Sigmoid colon (tissue), 3 donors: ENCODE data around the gene RASGRF2.

Experiments
- POLR2A ChIP-seq, 2 donors: fragments of 450-650 bp; IDR thresholded peaks; one replicate each; pipeline ENCODE4 v1.6.1; 2016; ENCODE audit warnings: antibody characterized with exemption in 2 of 2, mild to moderate bottlenecking in 2 of 2, moderate library complexity in 2 of 2
- TF ChIP-seq, protein P1 (sequence below), 4 experiments: fragments of 450-650 bp in 3 of 4; fragments of 200-600 bp in 1 of 4; IDR thresholded peaks; one replicate each; pipeline ENCODE4 v1.5.1; 2016 to 2019; ENCODE audit warnings: antibody characterized with exemption in 4 of 4, mild to moderate bottlenecking in 3 of 4, moderate library complexity in 2 of 4

DNA sequence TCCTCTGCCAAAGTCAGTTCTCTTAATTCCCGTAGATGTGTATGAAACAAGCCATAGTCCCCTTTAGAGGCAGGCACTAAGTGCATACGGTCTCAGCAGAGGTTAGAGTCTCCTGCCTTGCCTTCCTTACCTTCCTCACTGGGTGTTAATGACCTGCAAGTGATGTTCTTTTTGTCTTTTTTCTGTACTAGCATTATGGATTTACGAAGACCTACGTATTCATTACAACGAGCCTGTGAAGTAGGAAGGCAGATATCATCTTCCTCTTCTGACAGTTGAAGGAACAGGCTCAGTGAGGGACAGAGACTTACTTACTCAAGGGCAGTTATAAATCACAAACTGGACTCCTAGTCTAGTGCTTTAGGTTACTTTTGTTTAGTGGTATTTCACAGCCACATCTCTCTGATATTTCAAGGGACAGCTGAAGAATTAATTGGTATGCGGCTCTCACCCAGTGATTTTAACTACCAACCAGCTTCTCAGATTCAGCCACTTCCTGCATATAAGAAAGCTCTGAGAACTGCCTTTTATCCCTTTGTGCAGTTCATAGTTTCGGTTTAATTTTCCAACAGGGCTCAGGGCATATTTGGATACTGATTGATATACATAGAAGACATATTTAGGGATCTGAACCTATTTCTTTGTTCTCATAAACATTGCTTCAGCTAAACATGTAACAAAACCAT lies 187.9 kb downstream of the RASGRF2 start:
- TF ChIP-seq, protein P1, sequence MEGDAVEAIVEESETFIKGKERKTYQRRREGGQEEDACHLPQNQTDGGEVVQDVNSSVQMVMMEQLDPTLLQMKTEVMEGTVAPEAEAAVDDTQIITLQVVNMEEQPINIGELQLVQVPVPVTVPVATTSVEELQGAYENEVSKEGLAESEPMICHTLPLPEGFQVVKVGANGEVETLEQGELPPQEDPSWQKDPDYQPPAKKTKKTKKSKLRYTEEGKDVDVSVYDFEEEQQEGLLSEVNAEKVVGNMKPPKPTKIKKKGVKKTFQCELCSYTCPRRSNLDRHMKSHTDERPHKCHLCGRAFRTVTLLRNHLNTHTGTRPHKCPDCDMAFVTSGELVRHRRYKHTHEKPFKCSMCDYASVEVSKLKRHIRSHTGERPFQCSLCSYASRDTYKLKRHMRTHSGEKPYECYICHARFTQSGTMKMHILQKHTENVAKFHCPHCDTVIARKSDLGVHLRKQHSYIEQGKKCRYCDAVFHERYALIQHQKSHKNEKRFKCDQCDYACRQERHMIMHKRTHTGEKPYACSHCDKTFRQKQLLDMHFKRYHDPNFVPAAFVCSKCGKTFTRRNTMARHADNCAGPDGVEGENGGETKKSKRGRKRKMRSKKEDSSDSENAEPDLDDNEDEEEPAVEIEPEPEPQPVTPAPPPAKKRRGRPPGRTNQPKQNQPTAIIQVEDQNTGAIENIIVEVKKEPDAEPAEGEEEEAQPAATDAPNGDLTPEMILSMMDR (IDR thresholded peaks at IDR 0.05), result no peak
- TF ChIP-seq POLR2A (IDR thresholded peaks at IDR 0.05), result no peak
